Erythroblast (primary cell): ENCODE measurements around the gene PPIL3.

Experiments
- GATA1 ChIP-seq: IDR thresholded peaks from 2 replicates; pipeline ENCODE4 v1.6.1; 2011; ENCODE audit warnings: low read depth, mild to moderate bottlenecking, control low read depth, low read length, moderate library complexity
- POLR2A ChIP-seq: IDR thresholded peaks from 2 replicates; pipeline ENCODE4 v1.6.1; 2011; ENCODE audit warnings: mild to moderate bottlenecking, low read length

- TF ChIP-seq POLR2A: no peak
- TF ChIP-seq GATA1: no peak
These were observed 40.7 kb upstream of the PPIL3 start for GRCh38 chr2:200929334-200930249.
